Endodermal cell (in vitro differentiated cells): Measurements from ENCODE around the gene NBAS. TPM values are rescaled to one million over a fixed set of nuclear protein-coding genes. Genes with fewer than 3 reads are reported as not detected.

Experiments
- DNase-seq: peaks from one replicate; pipeline ENCODE4 v3.0.0-alpha.2; 2017
- H3K27ac ChIP-seq: 2 replicates; pipeline ENCODE4 v1.5.1; 2013; ENCODE audit warnings: mild to moderate bottlenecking, low read depth, low read length, moderate library complexity
- H3K27me3 ChIP-seq: 2 replicates; pipeline ENCODE4 v1.6.1; 2013; ENCODE audit warnings: mild to moderate bottlenecking, low read length, moderate library complexity; ENCODE audit not compliant: insufficient read depth, control insufficient read depth, poor library complexity, severe bottlenecking
- H3K36me3 ChIP-seq: 2 replicates; pipeline ENCODE4 v1.7.0; 2013; ENCODE audit warnings: mild to moderate bottlenecking, low read length, moderate library complexity; ENCODE audit not compliant: control insufficient read depth, insufficient read depth
- H3K4me1 ChIP-seq: one replicate; pipeline ENCODE4 v1.7.0; 2013; ENCODE audit warnings: low read length; ENCODE audit not compliant: control insufficient read depth, insufficient read depth
- H3K4me3 ChIP-seq: 2 replicates; pipeline ENCODE4 v1.5.1; 2013; ENCODE audit warnings: mild to moderate bottlenecking, low read length, moderate library complexity
- H3K9ac ChIP-seq: 2 replicates; pipeline ENCODE4 v1.6.1; 2013; ENCODE audit warnings: mild to moderate bottlenecking, low read length, moderate library complexity; ENCODE audit not compliant: poor library complexity, severe bottlenecking; ENCODE audit errors: extremely low read depth
- H3K9me3 ChIP-seq: 2 replicates; pipeline ENCODE4 v1.6.1; 2013; ENCODE audit warnings: mild to moderate bottlenecking, low read length, moderate library complexity; ENCODE audit not compliant: control insufficient read depth
- H3K27ac Mint-ChIP-seq: 2 replicates; pipeline ENCODE4 v1.8.0; 2020; ENCODE audit warnings: mixed read lengths
- H3K27me3 Mint-ChIP-seq: 2 replicates; pipeline ENCODE4 v1.8.0; 2021; ENCODE audit warnings: mild to moderate bottlenecking, mixed read lengths; ENCODE audit not compliant: insufficient read depth
- H3K36me3 Mint-ChIP-seq: 2 replicates; pipeline ENCODE4 v1.8.0; 2020; ENCODE audit warnings: low read depth, mixed read lengths
- H3K4me1 Mint-ChIP-seq: 2 replicates; pipeline ENCODE4 v1.8.0; 2020; ENCODE audit warnings: mixed read lengths
- H3K4me3 Mint-ChIP-seq: 2 replicates; pipeline ENCODE4 v1.8.0; 2020; ENCODE audit warnings: mild to moderate bottlenecking, moderate library complexity, mixed read lengths
- H3K9me3 Mint-ChIP-seq: 2 replicates; pipeline ENCODE4 v1.8.0; 2020; ENCODE audit warnings: mild to moderate bottlenecking, mixed read lengths
- CTCF ChIP-seq: fragments of 200-600 bp; sonication (generic); conservative IDR thresholded peaks from 2 replicates; pipeline ENCODE4 v1.5.0; 2021; ENCODE audit warnings: antibody characterized with exemption, mild to moderate bottlenecking
- WGBS, 2 experiments: methylation state at CpG; one replicate each; pipeline versions ENCODE4 v1.1.5 to v1.1.7; 2013; ENCODE audit warnings: missing lambda C conversion rate in 2 of 2, mixed read lengths in 1 of 2; ENCODE audit not compliant: insufficient coverage in 1 of 2, insufficient read length in 1 of 2; 5-methylcytosine and 5-hydroxymethylcytosine counted together
- total RNA-seq, 2 donors: library from RNA; stranded (reverse); fragmentation: NEBNext Ultra II Directional in 1 of 2; extraction: Animal tissue kit (Norgen Biotek cat#: 25700) in 1 of 2; gene quantifications; 2 replicates in 1 of 2; 3 replicates in 1 of 2; pipeline ENCODE4 v1.2.1, GENCODE V29; 2021

Gene NBAS
- total RNA-seq, 2 donors from 2014 or later = 47.4 to 54.7 TPM

GRCh38 chr2:15378148-15378908 lies 182.8 kb downstream of the NBAS start:
- no peaks in the 10 kb centered on the region for H3K9me3 ChIP-seq
- Mint-ChIP-seq H3K27ac (no peak overlapping the region), H3K27me3 (no peaks in the 10 kb centered on the region), H3K4me1 (peaks cover 7% of the 10 kb centered on the region), H3K36me3 (peaks cover 18% of the 10 kb centered on the region), H3K4me3 (no peak overlapping the region), H3K9me3 (no peaks in the 10 kb centered on the region)
- whole genome bisulfite sequencing, 2 experiments = 82 to 89% methylated on average over 1 to 6 of the region's 6 CpGs
- no peak for TF ChIP-seq CTCF
- H3K9ac ChIP-seq = no peak overlapping the region
- H3K27me3 ChIP-seq = no peaks in the 10 kb centered on the region
- no peak for DNase-seq
- H3K4me3 ChIP-seq = no peak overlapping the region
- H3K36me3 ChIP-seq = peaks cover 11% of the 10 kb centered on the region
- H3K4me1 ChIP-seq = no peaks in the 10 kb centered on the region
- H3K27ac ChIP-seq = no peak overlapping the region

GRCh38 chr2:15377202-15377601 lies 183.9 kb downstream of the NBAS start:
- Histone ChIP-seq H3K27me3 (no peaks in the 10 kb centered on the region), H3K9ac (no peak overlapping the region), H3K9me3 (no peaks in the 10 kb centered on the region), H3K27ac (no peak overlapping the region), H3K36me3 (peaks cover 4% of the 10 kb centered on the region), H3K4me1 (no peaks in the 10 kb centered on the region), H3K4me3 (no peak overlapping the region)
- H3K4me1 Mint-ChIP-seq = peaks cover 7% of the 10 kb centered on the region
- H3K27me3 Mint-ChIP-seq = no peaks in the 10 kb centered on the region
- peaks cover 12% of the 10 kb centered on the region for H3K36me3 Mint-ChIP-seq
- no peak overlapping the region for H3K27ac Mint-ChIP-seq
- H3K4me3 Mint-ChIP-seq = no peak overlapping the region
- DNase-seq = no peak
- TF ChIP-seq CTCF = no peak
- H3K9me3 Mint-ChIP-seq = no peaks in the 10 kb centered on the region

- H3K9me3 Mint-ChIP-seq = no peaks in the 10 kb centered on the region
- no peak overlapping the region for H3K4me3 Mint-ChIP-seq
- H3K9me3 ChIP-seq = no peaks in the 10 kb centered on the region
- H3K27me3 Mint-ChIP-seq = no peaks in the 10 kb centered on the region
- 96% methylated on average over 1 of the region's 1 CpG; no CpG with 5 or more reads in 1 of the 2 experiments for WGBS, 2 experiments
- no peak for TF ChIP-seq CTCF
- no peak for DNase-seq
- no peak overlapping the region for H3K27ac ChIP-seq
- no peak overlapping the region for H3K4me3 ChIP-seq
- no peak overlapping the region for H3K9ac ChIP-seq
- H3K27ac Mint-ChIP-seq = no peak overlapping the region
- H3K36me3 ChIP-seq = no peaks in the 10 kb centered on the region
- no peaks in the 10 kb centered on the region for H3K4me1 ChIP-seq
- no peaks in the 10 kb centered on the region for H3K27me3 ChIP-seq
- H3K36me3 Mint-ChIP-seq = peaks cover 10% of the 10 kb centered on the region
- peaks cover 14% of the 10 kb centered on the region for H3K4me1 Mint-ChIP-seq
Observed at GRCh38 chr2:15372019-15372418, 189.1 kb downstream of the NBAS start.
